ENCODE measurements around the gene ZNF385B.

DNA sequence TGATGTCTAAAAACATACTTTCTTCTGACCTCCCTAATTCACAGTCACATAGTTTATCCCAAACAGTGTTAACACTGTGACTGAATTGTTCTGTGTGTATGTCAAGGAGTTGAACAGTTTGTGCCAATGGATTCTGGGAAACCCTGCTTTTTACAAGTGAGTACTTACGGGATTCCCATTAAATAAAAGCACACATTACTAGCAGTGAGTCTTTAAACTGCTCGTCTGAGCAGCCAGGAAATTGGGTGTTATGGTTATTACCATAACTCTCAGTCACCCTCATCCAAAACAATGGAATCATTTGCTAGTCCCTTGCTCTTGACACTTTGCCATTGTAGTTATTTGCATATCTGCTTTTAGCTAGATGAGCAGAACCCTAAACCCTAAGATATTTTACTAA lies 209.1 kb downstream of the ZNF385B start:
- TF ChIP-seq CTCF (IDR thresholded peaks at IDR 0.05) (no peak), SIN3A (IDR thresholded peaks at IDR 0.05; ENCODE audit: borderline replicate concordance, insufficient read depth, low read depth, low read length) (no peak)
- TF ChIP-seq, protein P1, sequence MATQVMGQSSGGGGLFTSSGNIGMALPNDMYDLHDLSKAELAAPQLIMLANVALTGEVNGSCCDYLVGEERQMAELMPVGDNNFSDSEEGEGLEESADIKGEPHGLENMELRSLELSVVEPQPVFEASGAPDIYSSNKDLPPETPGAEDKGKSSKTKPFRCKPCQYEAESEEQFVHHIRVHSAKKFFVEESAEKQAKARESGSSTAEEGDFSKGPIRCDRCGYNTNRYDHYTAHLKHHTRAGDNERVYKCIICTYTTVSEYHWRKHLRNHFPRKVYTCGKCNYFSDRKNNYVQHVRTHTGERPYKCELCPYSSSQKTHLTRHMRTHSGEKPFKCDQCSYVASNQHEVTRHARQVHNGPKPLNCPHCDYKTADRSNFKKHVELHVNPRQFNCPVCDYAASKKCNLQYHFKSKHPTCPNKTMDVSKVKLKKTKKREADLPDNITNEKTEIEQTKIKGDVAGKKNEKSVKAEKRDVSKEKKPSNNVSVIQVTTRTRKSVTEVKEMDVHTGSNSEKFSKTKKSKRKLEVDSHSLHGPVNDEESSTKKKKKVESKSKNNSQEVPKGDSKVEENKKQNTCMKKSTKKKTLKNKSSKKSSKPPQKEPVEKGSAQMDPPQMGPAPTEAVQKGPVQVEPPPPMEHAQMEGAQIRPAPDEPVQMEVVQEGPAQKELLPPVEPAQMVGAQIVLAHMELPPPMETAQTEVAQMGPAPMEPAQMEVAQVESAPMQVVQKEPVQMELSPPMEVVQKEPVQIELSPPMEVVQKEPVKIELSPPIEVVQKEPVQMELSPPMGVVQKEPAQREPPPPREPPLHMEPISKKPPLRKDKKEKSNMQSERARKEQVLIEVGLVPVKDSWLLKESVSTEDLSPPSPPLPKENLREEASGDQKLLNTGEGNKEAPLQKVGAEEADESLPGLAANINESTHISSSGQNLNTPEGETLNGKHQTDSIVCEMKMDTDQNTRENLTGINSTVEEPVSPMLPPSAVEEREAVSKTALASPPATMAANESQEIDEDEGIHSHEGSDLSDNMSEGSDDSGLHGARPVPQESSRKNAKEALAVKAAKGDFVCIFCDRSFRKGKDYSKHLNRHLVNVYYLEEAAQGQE (IDR thresholded peaks at IDR 0.05; ENCODE audit: insufficient read depth in 1 of 2, low read depth in 2 of 2, low read length in 1 of 2), result no peak

All from Panc1 (cell line).